Tibial nerve (tissue), 4 donors: Measurements from ENCODE around the gene MCF2L2. TPM values are rescaled to one million over a fixed set of nuclear protein-coding genes. Genes with fewer than 3 reads are reported as not detected.

Experiments used
- DNase-seq, 2 donors: peaks; one replicate each; pipeline ENCODE4 v3.0.0-alpha.2; 2019; ENCODE audit warnings: low spot score in 2 of 2
- H3K27ac ChIP-seq, 4 donors: fragments of 200-600 bp; sonication (generic) in 3 of 4; one replicate each; pipeline ENCODE4 v1.5.1; 2017 to 2019; ENCODE audit warnings: mild to moderate bottlenecking in 1 of 4
- H3K27me3 ChIP-seq, 2 donors: fragments of 200-600 bp; sonication (generic) in 1 of 2; one replicate each; pipeline versions ENCODE4 v1.5.1 to v1.6.0; 2017 to 2019
- H3K36me3 ChIP-seq, 3 donors: fragments of 200-600 bp; sonication (generic); one replicate each; pipeline ENCODE4 v1.5.1; 2018 to 2019
- H3K4me1 ChIP-seq, 4 donors: fragments of 200-600 bp; sonication (generic) in 3 of 4; one replicate each; pipeline ENCODE4 v1.5.1; 2017 to 2019
- H3K4me3 ChIP-seq, 4 donors: fragments of 200-600 bp; sonication (generic) in 3 of 4; one replicate each; pipeline ENCODE4 v1.5.1; 2017 to 2019; ENCODE audit warnings: mild to moderate bottlenecking in 1 of 4, moderate library complexity in 1 of 4
- H3K9me3 ChIP-seq, 4 donors: fragments of 200-600 bp; sonication (generic) in 3 of 4; one replicate each; pipeline ENCODE4 v1.5.1; 2017 to 2019
- CTCF ChIP-seq, 5 experiments: fragments of 200-600 bp in 3 of 5; fragments of 450-650 bp in 2 of 5; sonication (generic) in 3 of 5; IDR thresholded peaks; one replicate each; pipeline ENCODE4 v1.5.1; 2016 to 2019; ENCODE audit warnings: antibody characterized with exemption in 5 of 5, mild to moderate bottlenecking in 3 of 5, moderate library complexity in 2 of 5
- EP300 ChIP-seq, 2 donors: sonication (generic); formaldehyde crosslinking; IDR thresholded peaks; one replicate each; pipeline ENCODE4 v1.6.1; 2017; ENCODE audit warnings: antibody characterized with exemption in 2 of 2, mild to moderate bottlenecking in 1 of 2
- POLR2A ChIP-seq, 2 donors: fragments of 450-650 bp; IDR thresholded peaks; one replicate each; pipeline ENCODE4 v1.6.1; 2017; ENCODE audit warnings: antibody characterized with exemption in 2 of 2, mild to moderate bottlenecking in 2 of 2, moderate library complexity in 2 of 2
- WGBS, 2 donors: methylation state at CpG; one replicate each; pipeline ENCODE4 v1.1.5; 2018; 5-methylcytosine and 5-hydroxymethylcytosine counted together
- total RNA-seq, 4 donors: library from RNA; depleted of rRNA; stranded (reverse); fragments of >200 nt; gene quantifications; one replicate each; pipeline ENCODE4 v1.1.0, GENCODE V29; 2016

MCF2L2 gene
- total RNA-seq, 4 donors from 2014 or later = 0.90 to 24.9 (median 1.8) TPM

GRCh38 chr3:183259087-183259486, 169.3 kb downstream of the MCF2L2 start:
- no peak for TF ChIP-seq POLR2A (IDR thresholded peaks at IDR 0.05)
- TF ChIP-seq CTCF (IDR thresholded peaks at IDR 0.05) = no peak
- no peak for TF ChIP-seq EP300 (IDR thresholded peaks at IDR 0.05)
- Histone ChIP-seq H3K36me3 (no peaks in the 10 kb centered on the region), H3K9me3 (no peaks in the 10 kb centered on the region), H3K27ac (peak overlapping the region; percentile 76 to 98 (median 86)), H3K4me1 (peaks cover 0 to 54% (median 23%) of the 10 kb centered on the region in 4 donors), H3K4me3 (no peak overlapping the region), H3K27me3 (no peaks in the 10 kb centered on the region)
- DNase-seq = no peak
- WGBS, 2 donors = 51 to 52% methylated on average over 3 of the region's 3 CpGs

GRCh38 chr3:183255348-183255730, 173.1 kb downstream of the MCF2L2 start:
- 72 to 79% methylated on average over 4 of the region's 4 CpGs for WGBS, 2 donors
- H3K27ac ChIP-seq = peak overlapping the region; percentile 37 to 98 (median 95)

GRCh38 chr3:183254487-183255347, 173.7 kb downstream of the MCF2L2 start:
- Histone ChIP-seq H3K27ac (peak overlapping the region; percentile 86 to 98 (median 95)), H3K27me3 (no peaks in the 10 kb centered on the region), H3K4me1 (peaks cover 0 to 21% (median 7%) of the 10 kb centered on the region in 4 donors), H3K9me3 (no peaks in the 10 kb centered on the region), H3K4me3 (peak overlapping the region; percentile 56 to 72 (median 70)), H3K36me3 (no peaks in the 10 kb centered on the region)
- TF ChIP-seq CTCF (IDR thresholded peaks at IDR 0.05) (no peak), EP300 (IDR thresholded peaks at IDR 0.05) (no peak), POLR2A (IDR thresholded peaks at IDR 0.05) (no peak)
- no peak for DNase-seq
- 16 to 25% methylated on average over 34 to 46 of the region's 49 CpGs for WGBS, 2 donors

More at GRCh38 chr3:183255348-183255730, 173.1 kb downstream of the MCF2L2 start:
- H3K4me1 ChIP-seq = peaks cover 0 to 27% (median 9%) of the 10 kb centered on the region in 4 donors
- TF ChIP-seq CTCF (IDR thresholded peaks at IDR 0.05) (no peak), EP300 (IDR thresholded peaks at IDR 0.05) (no peak), POLR2A (IDR thresholded peaks at IDR 0.05) (no peak)
- DNase-seq = no peak
- H3K36me3 ChIP-seq = no peaks in the 10 kb centered on the region
- peak overlapping the region; percentile 56 to 72 (median 70) for H3K4me3 ChIP-seq
- no peaks in the 10 kb centered on the region for H3K27me3 ChIP-seq
- no peaks in the 10 kb centered on the region for H3K9me3 ChIP-seq

- Histone ChIP-seq H3K9me3 (no peaks in the 10 kb centered on the region), H3K27me3 (no peaks in the 10 kb centered on the region), H3K27ac (peak overlapping the region; percentile 86 to 98 (median 95)), H3K36me3 (no peaks in the 10 kb centered on the region), H3K4me3 (peak overlapping the region; percentile 56 to 72 (median 70)), H3K4me1 (peaks cover 0 to 20% (median 5%) of the 10 kb centered on the region in 4 donors)
- 1% methylated on average over 23 to 54 of the region's 111 CpGs for WGBS, 2 donors
- no peak for TF ChIP-seq CTCF (IDR thresholded peaks at IDR 0.05)
- peak in 1 of 2 donors; percentile 38 for TF ChIP-seq POLR2A (IDR thresholded peaks at IDR 0.05)
- peak in 1 of 2 donors; percentile 80 for TF ChIP-seq EP300 (IDR thresholded peaks at IDR 0.05)
- DNase-seq = peak; percentile 44 to 48
Observed at GRCh38 chr3:183253528-183254486, 174.6 kb downstream of the MCF2L2 start.
